ENCODE data around the gene NUP93. TPM values are rescaled to one million over a fixed set of nuclear protein-coding genes. Genes with fewer than 3 reads are reported as not detected.

The NUP93 gene
- total RNA-seq, 4 donors from 2014 or later: 38.2 to 46.5 (median 41.2) TPM

GRCh38 chr16:56871172-56871593, 141.3 kb downstream of the NUP93 start:
- no peaks in the 10 kb centered on the region for H3K27me3 ChIP-seq
- intact Hi-C loops (cut with DNase I): loop anchor here (10.0 kb wide), 1 partner anchor 174 kb away; no protein-coding TSS in a partner anchor
- TF ChIP-seq, protein P1, sequence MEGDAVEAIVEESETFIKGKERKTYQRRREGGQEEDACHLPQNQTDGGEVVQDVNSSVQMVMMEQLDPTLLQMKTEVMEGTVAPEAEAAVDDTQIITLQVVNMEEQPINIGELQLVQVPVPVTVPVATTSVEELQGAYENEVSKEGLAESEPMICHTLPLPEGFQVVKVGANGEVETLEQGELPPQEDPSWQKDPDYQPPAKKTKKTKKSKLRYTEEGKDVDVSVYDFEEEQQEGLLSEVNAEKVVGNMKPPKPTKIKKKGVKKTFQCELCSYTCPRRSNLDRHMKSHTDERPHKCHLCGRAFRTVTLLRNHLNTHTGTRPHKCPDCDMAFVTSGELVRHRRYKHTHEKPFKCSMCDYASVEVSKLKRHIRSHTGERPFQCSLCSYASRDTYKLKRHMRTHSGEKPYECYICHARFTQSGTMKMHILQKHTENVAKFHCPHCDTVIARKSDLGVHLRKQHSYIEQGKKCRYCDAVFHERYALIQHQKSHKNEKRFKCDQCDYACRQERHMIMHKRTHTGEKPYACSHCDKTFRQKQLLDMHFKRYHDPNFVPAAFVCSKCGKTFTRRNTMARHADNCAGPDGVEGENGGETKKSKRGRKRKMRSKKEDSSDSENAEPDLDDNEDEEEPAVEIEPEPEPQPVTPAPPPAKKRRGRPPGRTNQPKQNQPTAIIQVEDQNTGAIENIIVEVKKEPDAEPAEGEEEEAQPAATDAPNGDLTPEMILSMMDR (IDR thresholded peaks at IDR 0.05): no peak
- TF ChIP-seq POLR2A (IDR thresholded peaks at IDR 0.05): no peak
- H3K4me3 ChIP-seq: no peak overlapping the region
- H3K27ac ChIP-seq: no peak overlapping the region
- H3K9me3 ChIP-seq: no peaks in the 10 kb centered on the region
- H3K36me3 ChIP-seq: no peaks in the 10 kb centered on the region
- no peak for DNase-seq
- WGBS, 2 donors: 48 to 51% methylated on average over 7 of the region's 7 CpGs
- H3K4me1 ChIP-seq: peaks cover 0 to 19% (median 4%) of the 10 kb centered on the region in 3 donors

GRCh38 chr16:56872863-56873391, 143.0 kb downstream of the NUP93 start:
- Histone ChIP-seq H3K9me3 (no peaks in the 10 kb centered on the region), H3K36me3 (no peaks in the 10 kb centered on the region), H3K4me3 (no peak overlapping the region), H3K27me3 (no peaks in the 10 kb centered on the region), H3K27ac (no peak overlapping the region), H3K4me1 (peaks cover 0 to 14% (median 0%) of the 10 kb centered on the region in 3 donors)
- 83 to 87% methylated on average over 9 to 10 of the region's 10 CpGs for WGBS, 2 donors
- intact Hi-C loops (cut with DNase I): loop anchor here (10.0 kb wide), 1 partner anchor 172 kb away; no protein-coding TSS in a partner anchor
- TF ChIP-seq POLR2A (IDR thresholded peaks at IDR 0.05): no peak
- TF ChIP-seq, protein P1 (IDR thresholded peaks at IDR 0.05): no peak
- no peak for DNase-seq

DNA sequence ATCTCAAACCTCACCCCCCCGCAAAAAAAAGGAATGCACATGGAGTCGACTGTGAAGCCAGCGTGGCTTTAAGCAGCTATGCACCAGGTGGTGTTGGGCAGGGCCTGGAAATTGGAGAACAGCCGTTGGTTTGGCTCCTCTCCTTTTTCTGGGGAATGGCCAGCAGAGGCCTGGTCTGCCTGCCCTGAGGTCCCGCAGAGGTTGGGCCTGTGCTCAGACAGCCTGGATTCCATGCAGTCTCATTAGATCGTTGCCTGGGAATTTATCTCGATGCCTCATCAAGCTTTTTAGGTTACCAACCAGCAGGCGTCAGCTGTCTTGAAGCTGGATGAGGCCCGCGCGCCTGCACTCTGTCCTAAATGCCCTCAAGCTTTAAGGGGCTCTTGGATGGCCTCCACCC, 144.9 kb downstream of the NUP93 start:
- DNase-seq: no peak
- 74 to 76% methylated on average over 4 to 10 of the region's 11 CpGs for WGBS, 2 donors
- no peaks in the 10 kb centered on the region for H3K27me3 ChIP-seq
- H3K4me1 ChIP-seq: peaks cover 0 to 14% (median 0%) of the 10 kb centered on the region in 3 donors
- no peaks in the 10 kb centered on the region for H3K9me3 ChIP-seq
- intact Hi-C loops (cut with DNase I): loop anchor here (10.0 kb wide), 1 partner anchor 170 kb away; no protein-coding TSS in a partner anchor
- H3K36me3 ChIP-seq: no peaks in the 10 kb centered on the region
- TF ChIP-seq, protein P1 (IDR thresholded peaks at IDR 0.05): no peak
- TF ChIP-seq POLR2A (IDR thresholded peaks at IDR 0.05): no peak
- H3K4me3 ChIP-seq: no peak overlapping the region
- no peak overlapping the region for H3K27ac ChIP-seq

- no peak overlapping the region for H3K27ac ChIP-seq
- 17 to 64% methylated on average over 1 to 4 of the region's 4 CpGs for WGBS, 2 donors
- intact Hi-C loops (cut with DNase I): loop anchor here (10.0 kb wide), 1 partner anchor 169 kb away; no protein-coding TSS in a partner anchor
- no peak overlapping the region for H3K4me3 ChIP-seq
- no peaks in the 10 kb centered on the region for H3K27me3 ChIP-seq
- TF ChIP-seq POLR2A (IDR thresholded peaks at IDR 0.05): no peak
- TF ChIP-seq, protein P1 (IDR thresholded peaks at IDR 0.05): no peak
- H3K4me1 ChIP-seq: peaks cover 0 to 11% (median 0%) of the 10 kb centered on the region in 3 donors
- H3K36me3 ChIP-seq: no peaks in the 10 kb centered on the region
- no peak for DNase-seq
- H3K9me3 ChIP-seq: no peaks in the 10 kb centered on the region
Observed at GRCh38 chr16:56876048-56876447, 146.1 kb downstream of the NUP93 start.

DNA sequence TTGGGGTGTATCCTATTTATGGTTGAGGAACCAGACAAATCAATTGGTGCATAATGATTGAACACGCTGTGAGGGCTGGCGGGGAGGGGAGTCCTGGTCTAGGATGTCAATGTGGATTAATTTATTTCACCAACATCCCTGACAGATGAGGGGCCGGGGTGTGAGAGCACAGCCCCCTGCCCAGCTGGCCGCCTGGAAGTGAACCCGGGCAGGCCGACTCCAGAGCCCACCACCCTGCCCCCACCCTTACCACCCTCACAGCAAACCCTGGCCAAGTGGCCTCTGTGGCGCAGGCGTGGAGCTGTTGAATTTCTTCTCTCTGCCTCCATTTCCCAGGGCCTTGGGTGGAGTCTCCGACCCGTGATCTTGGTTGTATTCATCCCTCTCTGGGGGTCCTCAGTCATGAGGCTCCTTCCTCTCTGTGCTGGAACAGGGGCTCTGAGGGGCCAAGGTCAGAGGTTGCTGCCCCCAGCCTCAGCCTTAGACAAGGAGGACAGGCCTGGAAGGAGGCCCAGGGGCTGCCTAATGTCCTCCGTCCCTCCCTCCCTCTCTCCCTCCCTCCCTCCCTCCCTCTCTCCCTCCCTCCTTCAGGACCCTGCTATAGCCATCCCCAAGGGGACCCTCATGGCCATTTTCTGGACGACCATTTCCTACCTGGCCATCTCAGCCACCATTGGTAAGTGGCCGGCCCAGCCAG, 147.7 kb downstream of the NUP93 start:
- no peaks in the 10 kb centered on the region for H3K36me3 ChIP-seq
- no peak for DNase-seq
- no peaks in the 10 kb centered on the region for H3K27me3 ChIP-seq
- peaks cover 0 to 7% (median 0%) of the 10 kb centered on the region in 3 donors for H3K4me1 ChIP-seq
- H3K27ac ChIP-seq: no peak overlapping the region
- no peak overlapping the region for H3K4me3 ChIP-seq
- WGBS, 2 donors: 85 to 88% methylated on average over 8 to 11 of the region's 13 CpGs
- intact Hi-C loops (cut with DNase I): loop anchor here (10.0 kb wide), 1 partner anchor 167 kb away; no protein-coding TSS in a partner anchor
- no peaks in the 10 kb centered on the region for H3K9me3 ChIP-seq
- no peak for TF ChIP-seq POLR2A (IDR thresholded peaks at IDR 0.05)
- TF ChIP-seq, protein P1 (IDR thresholded peaks at IDR 0.05): no peak
